GM18517 (cell line): ENCODE data around the gene RTTN.

Experiments used
- ATAC-seq: cut with Tn5 transposase; IDR thresholded peaks from one replicate; pipeline ENCODE4 v1.9.1; 2021; ENCODE audit warnings: mild to moderate bottlenecking, moderate library complexity; ENCODE audit not compliant: unreplicated experiment

RTTN gene

DNA sequence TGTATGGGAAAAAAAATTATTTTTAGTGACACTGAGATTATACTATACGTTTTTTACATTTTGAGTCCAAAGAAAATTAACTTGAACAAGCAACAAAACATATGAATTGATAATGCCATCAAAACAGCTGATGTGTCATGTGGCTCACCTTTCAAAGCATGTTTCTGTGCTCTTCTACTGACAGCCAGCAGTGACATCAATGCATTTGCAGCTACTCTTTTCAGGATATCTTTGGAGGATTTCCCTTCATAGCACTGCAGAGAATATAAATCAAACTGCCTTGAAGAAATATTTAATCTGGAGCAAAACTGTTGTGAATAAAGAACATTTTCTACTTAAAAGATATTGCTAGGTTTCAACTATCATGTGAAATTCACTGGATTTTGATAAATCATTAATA, 174.8 kb downstream of the RTTN start:
- no peak for ATAC-seq

GRCh38 chr18:70029163-70029562, 176.3 kb downstream of the RTTN start:
- ATAC-seq: peak; percentile 63

- peak; percentile 76 for ATAC-seq
These were observed 176.8 kb downstream of the RTTN start for GRCh38 chr18:70028734-70029133.

GRCh38 chr18:70028084-70028483, 177.4 kb downstream of the RTTN start:
- peak; percentile 34 for ATAC-seq

GRCh38 chr18:70025580-70025979, 179.9 kb downstream of the RTTN start:
- no peak for ATAC-seq

- ATAC-seq: no peak
These were observed 180.7 kb downstream of the RTTN start for GRCh38 chr18:70024829-70025228.

DNA sequence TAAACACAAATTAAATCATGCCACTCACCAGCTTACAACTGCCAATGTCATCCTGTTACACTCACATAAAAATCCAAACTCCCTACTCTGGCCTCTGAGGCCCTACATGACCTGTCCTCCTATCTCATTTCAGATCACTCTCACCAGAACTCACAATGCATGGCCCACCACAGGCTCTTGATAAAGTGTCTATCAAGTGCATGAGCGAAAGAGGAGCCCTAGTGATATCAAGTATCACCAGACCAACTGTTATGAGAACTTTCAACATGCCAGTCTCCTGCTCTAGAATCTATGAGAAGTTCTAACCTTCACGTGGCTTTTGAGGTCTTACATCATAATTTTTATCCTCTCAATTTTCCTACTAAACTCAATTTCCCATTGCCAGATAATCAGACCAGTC, 181.4 kb downstream of the RTTN start:
- no peak for ATAC-seq

DNA sequence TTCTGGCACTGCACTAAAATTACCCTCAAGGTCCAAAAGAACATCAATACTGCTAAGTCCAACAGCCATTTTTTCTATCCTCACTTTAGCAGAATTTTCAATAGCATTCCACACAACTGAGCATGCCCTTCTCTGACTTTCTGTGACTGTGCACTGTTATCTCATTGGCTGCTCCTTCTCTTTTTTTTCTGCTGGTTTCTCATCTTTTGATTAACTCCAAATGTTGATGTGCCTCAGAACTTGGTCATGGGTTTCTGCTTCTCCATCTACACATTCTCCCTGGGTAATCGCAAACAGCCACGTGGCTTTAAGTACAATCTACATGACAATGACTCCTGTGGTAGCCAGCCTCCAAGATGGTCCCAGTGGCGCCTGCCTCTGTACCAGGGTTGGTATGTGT, 182.9 kb downstream of the RTTN start:
- ATAC-seq: no peak

GRCh38 chr18:70021498-70021897, 184.0 kb downstream of the RTTN start:
- ATAC-seq: no peak

GRCh38 chr18:70021043-70021442, 184.4 kb downstream of the RTTN start:
- ATAC-seq: no peak

DNA sequence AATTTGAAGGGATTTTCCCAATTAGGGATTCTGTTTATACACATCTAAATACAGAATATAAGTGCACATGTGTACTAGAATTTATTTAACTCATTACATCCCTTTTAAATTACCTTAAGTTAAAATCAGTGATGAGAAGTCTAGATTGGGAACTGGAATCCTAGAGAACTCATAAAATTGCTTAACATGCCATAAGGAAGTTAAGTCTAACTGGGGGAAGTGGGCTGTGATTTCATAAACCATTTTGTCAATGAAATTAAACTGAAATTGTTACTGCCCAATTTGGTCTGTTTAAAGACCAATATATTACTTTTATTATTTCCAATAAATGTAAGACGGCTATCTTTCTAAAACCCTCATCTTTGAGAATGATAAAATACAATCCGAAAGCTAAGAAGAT, 185.5 kb downstream of the RTTN start:
- ATAC-seq: no peak

GRCh38 chr18:70019136-70019535, 186.4 kb downstream of the RTTN start:
- no peak for ATAC-seq

GRCh38 chr18:70015127-70015526, 190.4 kb downstream of the RTTN start:
- ATAC-seq: no peak

- ATAC-seq: no peak
These were observed 199.9 kb downstream of the RTTN start for GRCh38 chr18:70005580-70005979.

DNA sequence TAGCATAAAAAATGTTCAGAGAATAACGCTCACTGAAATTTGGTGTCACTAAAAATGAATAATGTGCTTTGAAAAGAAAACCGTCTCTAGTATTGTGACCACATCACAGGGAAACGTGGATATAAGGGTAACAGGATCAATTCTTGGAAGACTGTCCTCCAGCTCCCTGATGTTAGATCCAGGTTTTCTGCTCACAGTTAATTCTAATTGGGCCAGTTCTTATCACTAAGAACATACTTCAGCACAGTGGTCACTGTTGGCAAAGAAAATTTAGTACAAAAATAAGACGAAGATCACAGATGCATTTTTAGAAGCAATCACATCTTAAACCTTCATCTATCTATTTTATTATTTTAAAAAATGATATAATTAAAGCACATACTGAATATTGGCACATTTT, 200.8 kb downstream of the RTTN start:
- ATAC-seq: no peak

DNA sequence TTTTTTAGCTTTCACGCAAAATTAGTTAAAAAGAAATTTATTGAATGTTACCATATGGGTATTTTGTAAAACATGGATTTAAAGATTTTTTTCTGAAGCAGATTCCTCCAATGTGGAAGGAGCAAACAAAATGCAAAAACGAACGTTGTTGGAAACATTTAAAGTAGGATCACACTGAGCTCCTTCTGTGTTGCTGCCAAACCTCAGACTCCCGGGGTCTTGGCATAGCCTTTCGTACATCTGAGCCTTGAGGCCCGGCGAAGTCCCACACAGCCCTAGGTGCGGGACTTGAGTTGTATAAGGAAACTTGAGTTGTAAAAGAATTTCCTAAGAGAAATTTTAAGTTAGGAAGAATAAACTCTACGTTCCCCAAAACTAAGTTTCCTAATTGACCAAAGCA, 205.8 kb downstream of the RTTN start:
- no peak for ATAC-seq

DNA sequence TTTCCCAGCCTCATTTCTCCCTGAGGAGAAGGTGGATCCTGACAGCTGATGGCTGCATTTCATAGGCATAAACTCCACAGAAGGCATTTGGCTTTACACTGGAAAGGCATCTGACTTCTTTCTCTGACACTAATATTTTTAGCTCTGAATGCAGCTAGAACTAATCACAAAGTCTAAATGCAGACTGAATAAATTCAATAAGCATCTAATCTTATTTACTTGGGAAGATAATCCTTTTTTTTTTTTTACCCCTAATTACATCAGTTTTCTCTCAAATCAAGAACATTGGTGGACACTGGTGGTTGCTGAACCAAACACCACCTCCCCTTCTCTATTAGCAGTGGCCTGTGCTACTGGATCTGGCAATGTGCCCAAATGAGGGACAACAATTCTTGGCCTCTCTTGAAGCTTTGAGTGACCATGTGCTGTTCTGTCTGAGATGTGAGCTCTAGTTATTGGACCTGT, 206.9 kb downstream of the RTTN start:
- ATAC-seq: no peak

GRCh38 chr18:69996951-69997798, 208.3 kb downstream of the RTTN start:
- ATAC-seq: no peak

DNA sequence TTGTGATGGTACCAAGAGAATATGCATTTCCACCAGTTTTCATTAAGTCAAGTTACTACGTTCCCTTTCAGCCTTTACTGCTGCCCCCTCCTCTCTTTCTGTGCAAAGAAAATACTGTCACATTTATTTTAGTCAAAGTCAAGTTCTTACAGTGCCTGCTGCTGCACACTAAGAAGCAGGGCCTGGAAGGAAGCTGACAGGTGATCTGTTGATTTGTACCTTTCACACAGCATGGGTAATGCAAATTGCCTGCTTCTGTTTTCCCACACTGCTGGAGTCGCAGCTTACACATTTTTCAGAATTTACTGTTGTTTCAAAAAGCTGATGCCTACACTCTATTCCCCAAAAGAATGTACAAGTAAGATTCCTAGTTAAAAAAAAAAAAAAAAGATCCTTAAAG, 209.1 kb downstream of the RTTN start:
- ATAC-seq: no peak

GRCh38 chr18:69995774-69996173, 209.7 kb downstream of the RTTN start:
- ATAC-seq: no peak

DNA sequence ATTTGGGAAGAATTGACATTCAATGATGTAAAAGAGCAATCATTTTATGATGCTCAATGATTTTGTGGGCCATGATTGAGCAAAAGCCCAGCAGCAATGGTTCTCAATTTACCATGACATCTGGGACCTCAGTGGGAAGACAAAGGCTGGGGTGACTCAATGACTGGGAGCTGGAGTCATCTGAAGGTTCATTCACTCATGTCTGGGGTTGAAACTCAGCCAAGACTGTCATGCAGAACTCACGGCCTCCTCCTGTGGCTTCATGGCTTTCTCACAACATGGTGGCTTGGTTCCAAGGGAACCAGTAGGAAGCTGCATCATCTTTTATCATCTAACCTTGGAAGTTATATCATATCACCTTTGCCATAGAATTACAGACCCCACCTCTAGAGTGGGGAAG, 212.7 kb downstream of the RTTN start:
- ATAC-seq: no peak

DNA sequence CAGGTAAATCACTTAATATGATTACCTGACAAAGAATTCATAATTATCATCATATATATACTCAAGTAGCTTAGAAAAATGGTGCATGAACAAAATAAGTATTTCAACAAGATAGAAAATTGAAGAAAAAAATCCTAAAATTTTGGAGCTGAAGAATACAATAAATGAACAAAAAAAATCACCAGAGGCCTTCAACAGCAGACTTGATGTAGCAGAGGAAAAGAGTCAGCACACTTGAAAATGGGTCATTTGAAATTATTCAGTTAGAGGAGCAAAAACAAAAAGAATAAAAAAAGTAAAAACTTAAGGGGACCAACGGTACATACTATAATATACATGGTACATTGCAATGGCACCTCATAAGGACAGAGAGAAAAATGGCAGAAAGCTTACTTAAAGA, 217.6 kb downstream of the RTTN start:
- ATAC-seq: no peak

DNA sequence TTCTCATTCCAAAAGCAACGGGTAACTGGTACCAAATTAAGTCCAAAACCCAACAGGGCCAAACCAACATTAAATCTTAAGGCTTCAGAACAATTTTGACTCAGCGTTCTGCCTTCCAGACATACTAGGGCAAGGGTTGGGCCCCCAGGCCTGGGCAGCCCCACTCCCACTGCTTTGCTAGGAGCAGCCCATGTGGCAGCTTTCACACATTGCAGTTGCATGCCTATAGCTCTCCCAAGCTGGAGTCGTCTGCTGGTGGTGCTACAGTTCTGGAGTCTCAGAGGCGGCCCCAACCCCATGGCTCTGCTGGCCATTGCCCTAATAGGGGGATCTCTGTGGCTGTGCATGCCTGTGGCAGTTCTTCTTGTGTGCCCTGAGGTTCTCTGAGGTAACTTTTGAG, 220.2 kb downstream of the RTTN start:
- ATAC-seq: no peak
